Chondrocyte (in vitro differentiated cells): Measurements from ENCODE around the gene LIPH. TPM values are rescaled to one million over a fixed set of nuclear protein-coding genes. Genes with fewer than 3 reads are reported as not detected.

Source experiments
- DNase-seq: peaks from one replicate; pipeline ENCODE4 v3.0.0; 2021; ENCODE audit warnings: mixed read lengths, low spot score
- H3K27ac Mint-ChIP-seq: one replicate; pipeline ENCODE4 v1.8.0; 2021; ENCODE audit warnings: mild to moderate bottlenecking, moderate library complexity, mixed read lengths; ENCODE audit not compliant: unreplicated experiment
- H3K27me3 Mint-ChIP-seq: 2 replicates; pipeline ENCODE4 v1.8.0; 2021; ENCODE audit warnings: low read depth, mixed read lengths
- H3K36me3 Mint-ChIP-seq: 2 replicates; pipeline ENCODE4 v1.8.0; 2021; ENCODE audit warnings: low read depth, mixed read lengths
- H3K4me1 Mint-ChIP-seq: 2 replicates; pipeline ENCODE4 v1.8.0; 2021; ENCODE audit warnings: low read depth, mild to moderate bottlenecking, mixed read lengths
- H3K4me3 Mint-ChIP-seq: one replicate; pipeline ENCODE4 v1.8.0; 2021; ENCODE audit warnings: mild to moderate bottlenecking, moderate library complexity, mixed read lengths; ENCODE audit not compliant: unreplicated experiment
- H3K9me3 Mint-ChIP-seq: 2 replicates; pipeline ENCODE4 v1.8.0; 2021; ENCODE audit warnings: low read depth, mixed read lengths
- total RNA-seq: library from RNA; stranded (reverse); gene quantifications from 3 replicates; pipeline ENCODE4 v1.2.1, GENCODE V29; 2021
- TF ChIP-seq, protein P1 (sequence below): fragments of 200-600 bp; sonication (generic); IDR thresholded peaks from 2 replicates; pipeline ENCODE4 v1.5.0; 2021; ENCODE audit warnings: antibody characterized with exemption, mild to moderate bottlenecking, moderate library complexity

The LIPH gene
- total RNA-seq, 1 donor from 2014 or later = 0.40 TPM

DNA sequence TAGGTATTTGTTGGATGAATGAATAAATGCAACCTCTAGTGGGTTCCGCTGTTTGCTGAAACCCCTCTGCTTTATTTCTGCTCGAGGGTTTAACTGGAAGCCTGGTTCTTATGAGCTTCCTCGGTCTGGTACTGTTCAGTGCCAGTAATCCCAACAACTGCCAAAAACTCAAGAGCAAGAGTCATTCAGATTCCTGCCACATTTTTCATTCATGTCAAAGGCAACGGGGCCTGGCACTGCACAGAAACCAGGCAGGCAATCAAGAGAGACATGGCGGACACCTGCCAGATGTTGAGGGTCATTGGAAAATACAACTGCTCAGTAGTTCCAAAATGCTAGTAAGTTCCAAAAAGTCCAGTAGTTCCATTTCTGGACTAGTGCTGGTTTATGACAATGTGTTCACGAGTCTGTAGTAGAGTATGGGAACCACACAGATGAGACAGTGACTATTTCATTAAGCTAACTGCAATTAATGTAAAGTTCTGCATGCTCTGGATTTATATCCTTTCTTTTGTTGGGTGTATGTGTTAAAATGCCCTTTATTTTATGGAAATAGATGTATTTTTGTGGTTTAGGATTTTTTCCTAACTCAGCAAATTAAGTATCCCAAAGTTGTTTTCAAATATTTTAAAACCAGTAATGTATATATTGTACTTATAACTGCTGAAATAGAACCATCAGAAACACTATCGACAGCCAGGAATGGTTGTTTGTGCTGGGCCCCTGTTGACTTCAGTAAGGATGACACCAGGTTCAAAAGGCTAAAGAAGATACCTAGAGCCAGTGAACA is 30.8 kb downstream of the LIPH start:
- TF ChIP-seq, protein P1, sequence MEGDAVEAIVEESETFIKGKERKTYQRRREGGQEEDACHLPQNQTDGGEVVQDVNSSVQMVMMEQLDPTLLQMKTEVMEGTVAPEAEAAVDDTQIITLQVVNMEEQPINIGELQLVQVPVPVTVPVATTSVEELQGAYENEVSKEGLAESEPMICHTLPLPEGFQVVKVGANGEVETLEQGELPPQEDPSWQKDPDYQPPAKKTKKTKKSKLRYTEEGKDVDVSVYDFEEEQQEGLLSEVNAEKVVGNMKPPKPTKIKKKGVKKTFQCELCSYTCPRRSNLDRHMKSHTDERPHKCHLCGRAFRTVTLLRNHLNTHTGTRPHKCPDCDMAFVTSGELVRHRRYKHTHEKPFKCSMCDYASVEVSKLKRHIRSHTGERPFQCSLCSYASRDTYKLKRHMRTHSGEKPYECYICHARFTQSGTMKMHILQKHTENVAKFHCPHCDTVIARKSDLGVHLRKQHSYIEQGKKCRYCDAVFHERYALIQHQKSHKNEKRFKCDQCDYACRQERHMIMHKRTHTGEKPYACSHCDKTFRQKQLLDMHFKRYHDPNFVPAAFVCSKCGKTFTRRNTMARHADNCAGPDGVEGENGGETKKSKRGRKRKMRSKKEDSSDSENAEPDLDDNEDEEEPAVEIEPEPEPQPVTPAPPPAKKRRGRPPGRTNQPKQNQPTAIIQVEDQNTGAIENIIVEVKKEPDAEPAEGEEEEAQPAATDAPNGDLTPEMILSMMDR = no peak
- no peaks in the 10 kb centered on the region for H3K4me1 Mint-ChIP-seq
- no peak overlapping the region for H3K4me3 Mint-ChIP-seq
- H3K27me3 Mint-ChIP-seq = peaks cover 32% of the 10 kb centered on the region
- H3K36me3 Mint-ChIP-seq = no peaks in the 10 kb centered on the region
- DNase-seq = no peak
- H3K9me3 Mint-ChIP-seq = no peaks in the 10 kb centered on the region
- no peak overlapping the region for H3K27ac Mint-ChIP-seq

DNA sequence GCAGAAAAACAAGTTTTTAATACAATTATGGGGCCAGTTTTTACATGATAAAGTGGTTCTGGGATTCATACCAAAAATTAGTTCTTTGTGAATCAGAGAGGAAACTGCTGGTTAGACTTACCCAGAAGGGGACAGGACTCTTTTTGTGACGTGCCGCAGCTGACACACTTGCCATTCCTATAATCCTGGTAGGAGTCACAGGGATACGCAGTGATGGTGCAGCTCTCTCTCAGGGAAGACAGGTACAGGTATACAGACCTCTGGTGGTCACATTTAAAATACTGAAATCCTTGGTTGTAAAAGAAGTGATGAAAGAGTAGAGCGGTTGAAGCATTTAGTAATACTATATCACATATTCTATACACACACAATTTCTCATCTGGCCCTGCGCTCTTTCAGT is 33.4 kb downstream of the LIPH start:
- DNase-seq = no peak
- H3K4me1 Mint-ChIP-seq = no peaks in the 10 kb centered on the region
- TF ChIP-seq, protein P1 = no peak
- no peaks in the 10 kb centered on the region for H3K9me3 Mint-ChIP-seq
- H3K27me3 Mint-ChIP-seq = peaks cover 34% of the 10 kb centered on the region
- H3K36me3 Mint-ChIP-seq = no peaks in the 10 kb centered on the region
- no peak overlapping the region for H3K4me3 Mint-ChIP-seq
- no peak overlapping the region for H3K27ac Mint-ChIP-seq

DNA sequence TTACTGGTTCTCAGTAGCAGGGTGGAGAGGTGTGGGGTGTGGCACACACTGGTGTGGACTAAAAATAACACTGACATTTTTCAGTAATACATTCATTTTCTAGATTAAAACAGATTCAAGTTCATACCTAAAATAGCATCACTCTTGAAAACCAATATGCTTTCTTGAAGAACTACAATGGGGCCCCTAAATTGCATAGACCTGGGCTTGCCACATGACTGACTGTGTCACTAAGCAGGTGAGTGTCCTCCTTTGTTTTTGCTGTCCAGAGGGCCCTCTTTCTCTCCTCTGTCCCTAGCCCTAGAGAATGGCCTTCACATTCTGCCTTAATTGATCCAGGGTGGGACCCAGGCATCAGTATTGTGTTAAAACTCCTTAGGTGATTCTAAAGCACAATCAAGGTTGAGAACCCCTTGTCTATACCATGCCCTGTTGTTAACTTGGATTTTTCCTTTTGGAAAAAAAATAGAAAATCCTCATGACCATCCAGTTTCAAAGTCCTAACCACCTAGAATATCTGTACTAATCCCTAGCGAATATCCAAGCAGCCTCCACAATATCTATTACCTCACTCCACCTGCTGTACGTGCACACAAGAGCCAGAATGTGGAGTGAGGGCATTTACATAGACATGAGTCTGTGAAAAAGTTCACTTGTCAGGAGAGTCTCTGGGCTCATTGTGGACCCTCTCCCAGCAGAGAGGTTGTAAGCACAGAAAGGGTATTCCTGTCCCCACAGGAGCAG is 34.8 kb downstream of the LIPH start:
- Mint-ChIP-seq H3K4me3 (no peak overlapping the region), H3K9me3 (no peaks in the 10 kb centered on the region), H3K27me3 (peaks cover 42% of the 10 kb centered on the region), H3K27ac (no peak overlapping the region), H3K4me1 (no peaks in the 10 kb centered on the region), H3K36me3 (no peaks in the 10 kb centered on the region)
- DNase-seq = no peak
- TF ChIP-seq, protein P1 = no peak

DNA sequence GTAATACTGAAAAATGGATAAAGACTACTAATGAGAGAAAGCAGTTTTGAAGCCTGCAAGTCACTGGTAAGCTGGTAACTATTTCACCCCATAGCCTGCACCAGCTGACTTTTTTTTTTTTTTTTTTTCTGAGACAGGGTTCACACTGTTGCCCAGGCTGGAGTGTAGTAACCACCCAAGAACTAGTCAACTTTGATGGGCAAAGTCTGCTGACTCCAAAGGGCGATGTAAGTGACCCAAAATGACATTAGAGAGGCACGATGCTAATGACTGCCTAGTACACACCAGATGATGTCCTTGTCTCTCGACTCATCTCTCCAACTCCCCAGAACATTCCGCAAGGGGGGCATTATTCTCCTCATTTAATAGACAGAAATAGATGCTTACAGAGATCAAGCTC is 40.7 kb downstream of the LIPH start:
- H3K36me3 Mint-ChIP-seq = no peaks in the 10 kb centered on the region
- DNase-seq = no peak
- TF ChIP-seq, protein P1 = no peak

DNA sequence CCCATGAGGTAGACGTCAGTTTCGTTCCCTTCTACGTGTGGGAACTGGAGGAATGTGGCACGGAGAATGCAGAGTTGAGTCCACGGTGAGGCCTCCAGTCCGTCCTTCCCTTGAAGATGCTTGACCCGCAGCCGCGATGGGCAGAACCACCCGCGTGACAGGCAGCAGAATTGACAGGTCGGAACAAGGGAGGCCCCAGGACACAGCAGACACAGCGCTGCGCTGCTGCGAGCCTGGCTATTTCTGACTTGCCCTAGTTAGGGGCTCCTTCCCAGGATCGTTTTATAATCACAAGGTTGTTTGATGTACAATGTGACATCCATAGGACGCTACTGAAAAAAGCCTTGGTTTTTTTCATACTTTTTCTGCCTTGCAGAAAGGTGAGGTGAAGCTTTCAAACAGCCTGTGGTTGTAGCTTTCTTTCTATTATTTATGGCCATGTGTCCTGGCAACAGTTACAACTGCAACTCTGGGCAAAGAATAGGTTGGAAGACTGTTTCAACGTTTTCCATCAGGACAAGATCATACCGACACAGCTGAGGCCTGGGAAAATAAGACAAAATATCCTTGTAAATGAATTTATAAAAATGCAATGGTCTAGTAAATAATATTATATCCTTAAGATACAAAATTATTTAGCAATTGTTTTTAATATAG is 43.9 kb downstream of the LIPH start:
- TF ChIP-seq, protein P1 = no peak
- no peaks in the 10 kb centered on the region for H3K36me3 Mint-ChIP-seq
- no peaks in the 10 kb centered on the region for H3K4me1 Mint-ChIP-seq

More for the DNA sequence above, 40.7 kb downstream of the LIPH start:
- Mint-ChIP-seq H3K4me3 (no peak overlapping the region), H3K27ac (no peak overlapping the region), H3K9me3 (no peaks in the 10 kb centered on the region), H3K27me3 (peaks cover 24% of the 10 kb centered on the region), H3K4me1 (no peaks in the 10 kb centered on the region)

More for the DNA sequence above, 43.9 kb downstream of the LIPH start:
- H3K27me3 Mint-ChIP-seq = peaks cover 8% of the 10 kb centered on the region
- no peak overlapping the region for H3K4me3 Mint-ChIP-seq
- H3K27ac Mint-ChIP-seq = no peak overlapping the region
- H3K9me3 Mint-ChIP-seq = no peaks in the 10 kb centered on the region
- no peak for DNase-seq
